ENCODE measurements around the gene REG4. TPM values are rescaled to one million over a fixed set of nuclear protein-coding genes. Genes with fewer than 3 reads are reported as not detected.

REG4 gene
- total RNA-seq = not detected in 2 replicates

GRCh38 chr1:119811387-119811786 lies at the start of gene REG4:
Gene REG4, minus strand, starts transcription at chr1:119811460. Its CDS starts 2,691 bp downstream, at chr1:119808769.

GRCh38 chr1:119768778-119769177 lies 42.5 kb downstream of the REG4 start, which contains the start of gene HMGCS2:
Gene HMGCS2, minus strand, starts transcription at chr1:119768905. Its CDS starts 61 bp downstream, at chr1:119768844.

Other genes starting within 250 kb of the REG4 start
- gene ZNF697, start 163.2 kb downstream of the REG4 start, total RNA-seq = 18.0 and 22.2 TPM in 2 replicates
- gene PHGDH, start 99.5 kb downstream of the REG4 start, total RNA-seq = 15.5 and 28.6 TPM in 2 replicates
- not detected in 2 replicates for gene HMGCS2, start 42.6 kb downstream of the REG4 start, total RNA-seq
- not detected in 2 replicates for gene ADAM30, start 85.1 kb upstream of the REG4 start, total RNA-seq

All from thoracic aorta endothelial cell (primary cell).